Activated naive CD4-positive, alpha-beta T cell treated with anti-CD3 and anti-CD28 coated beads, Interleukin-2, amount 50 U/mL, for 24 hours (primary cell): ENCODE measurements around the gene HIVEP1.

Experiments
- H3K27ac Mint-ChIP-seq: one replicate; pipeline ENCODE4 v1.8.0; 2021; ENCODE audit warnings: mild to moderate bottlenecking, mixed read lengths
- H3K27me3 Mint-ChIP-seq: one replicate; pipeline ENCODE4 v1.8.0; 2021; ENCODE audit warnings: mixed read lengths
- H3K36me3 Mint-ChIP-seq: one replicate; pipeline ENCODE4 v1.8.0; 2021; ENCODE audit warnings: mixed read lengths
- H3K4me1 Mint-ChIP-seq: one replicate; pipeline ENCODE4 v1.8.0; 2021; ENCODE audit warnings: mixed read lengths
- H3K4me3 Mint-ChIP-seq: one replicate; pipeline ENCODE4 v1.8.0; 2021; ENCODE audit warnings: mild to moderate bottlenecking, mixed read lengths
- H3K9me3 Mint-ChIP-seq: one replicate; pipeline ENCODE4 v1.8.0; 2021; ENCODE audit warnings: mixed read lengths

HIVEP1 gene

DNA sequence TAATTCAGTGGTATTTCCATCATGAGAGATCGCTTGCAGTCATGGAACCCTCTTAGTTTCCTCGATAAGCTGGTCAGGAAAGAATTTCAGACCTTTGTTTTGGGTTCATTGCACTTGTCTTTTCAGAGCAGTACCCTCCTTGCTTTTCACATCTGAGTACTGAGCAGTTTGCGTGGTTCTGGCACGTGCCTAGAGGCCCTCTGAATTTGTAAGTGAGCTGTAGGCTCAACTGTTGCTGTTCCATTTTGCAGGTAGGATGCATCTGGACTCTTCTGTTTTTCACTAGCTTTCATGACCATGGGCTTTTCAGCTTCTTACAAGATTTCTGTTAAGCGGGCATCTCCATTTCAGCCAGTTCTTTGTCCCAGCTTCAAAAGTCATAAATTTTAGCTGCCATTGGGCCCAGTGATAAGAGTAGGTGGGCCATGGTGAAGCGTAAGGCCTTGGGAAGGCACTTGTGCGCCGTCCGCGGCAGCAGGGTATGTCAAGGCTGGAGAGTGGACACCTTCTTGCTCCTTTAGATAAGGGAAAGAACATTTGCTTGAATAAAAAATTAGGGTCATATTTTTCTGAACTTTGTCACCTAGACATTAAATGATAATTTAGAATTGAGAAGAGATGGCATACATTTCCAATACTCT is 35.8 kb downstream of the HIVEP1 start:
- H3K4me3 Mint-ChIP-seq, result no peak overlapping the region
- peak overlapping the region; percentile 98 for H3K27ac Mint-ChIP-seq
- peaks cover 6% of the 10 kb centered on the region for H3K36me3 Mint-ChIP-seq
- no peaks in the 10 kb centered on the region for H3K27me3 Mint-ChIP-seq
- H3K9me3 Mint-ChIP-seq, result no peaks in the 10 kb centered on the region
- peaks cover 79% of the 10 kb centered on the region for H3K4me1 Mint-ChIP-seq

- Mint-ChIP-seq H3K4me3 (peak overlapping the region; percentile 53), H3K36me3 (peaks cover 6% of the 10 kb centered on the region), H3K4me1 (peaks cover 83% of the 10 kb centered on the region), H3K27ac (peak overlapping the region; percentile 98), H3K27me3 (no peaks in the 10 kb centered on the region), H3K9me3 (no peaks in the 10 kb centered on the region)
These were observed 36.5 kb downstream of the HIVEP1 start for GRCh38 chr6:12048609-12049008.

DNA sequence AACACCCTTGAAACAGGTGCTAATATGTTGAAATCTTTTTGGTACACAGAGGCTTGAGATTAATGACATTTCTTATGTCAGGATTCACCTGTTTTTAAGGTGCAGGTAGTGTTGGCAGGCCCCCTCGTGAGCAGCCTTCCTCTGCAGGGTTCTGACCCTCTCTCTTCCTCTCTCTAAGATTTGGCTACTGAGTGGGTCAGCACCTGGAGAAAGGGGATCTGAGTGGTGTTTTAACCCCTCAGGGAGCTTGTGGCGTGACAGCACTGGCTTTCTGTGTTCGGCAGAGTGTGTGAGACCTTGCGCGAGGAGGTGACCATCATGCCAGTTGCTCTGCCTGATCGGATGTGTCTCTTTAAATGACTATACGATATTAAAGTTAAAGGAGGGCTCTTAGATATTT is 37.1 kb downstream of the HIVEP1 start:
- H3K27me3 Mint-ChIP-seq, result no peaks in the 10 kb centered on the region
- no peaks in the 10 kb centered on the region for H3K9me3 Mint-ChIP-seq
- H3K4me1 Mint-ChIP-seq, result peaks cover 83% of the 10 kb centered on the region
- peaks cover 6% of the 10 kb centered on the region for H3K36me3 Mint-ChIP-seq
- H3K4me3 Mint-ChIP-seq, result peak overlapping the region; percentile 53
- peak overlapping the region; percentile 98 for H3K27ac Mint-ChIP-seq

DNA sequence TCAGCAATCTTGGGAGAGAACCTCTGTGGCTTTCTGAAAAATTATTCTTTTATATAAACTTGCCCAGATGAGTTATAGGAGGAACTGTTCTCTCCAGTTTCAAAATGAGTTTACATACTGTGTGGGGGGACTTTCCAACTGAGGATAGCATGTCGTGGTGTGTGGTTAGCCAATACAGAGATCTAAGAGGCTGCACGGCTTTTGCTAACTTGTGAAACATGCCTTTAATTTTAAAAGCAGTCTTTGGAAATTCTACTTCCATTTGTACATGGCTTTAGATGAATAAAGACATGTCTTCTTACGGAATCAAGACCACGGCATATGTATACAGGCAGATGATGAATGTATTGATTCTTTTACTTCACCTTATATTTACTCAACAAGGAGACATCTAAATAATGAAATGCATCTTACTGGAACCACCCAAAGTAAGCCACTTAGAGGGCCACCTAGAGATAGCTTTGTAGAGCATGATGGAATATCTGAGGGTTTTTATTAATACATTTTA is 39.8 kb downstream of the HIVEP1 start:
- H3K4me3 Mint-ChIP-seq, result peak overlapping the region; percentile 77
- peaks cover 82% of the 10 kb centered on the region for H3K4me1 Mint-ChIP-seq
- H3K9me3 Mint-ChIP-seq, result no peaks in the 10 kb centered on the region
- H3K27ac Mint-ChIP-seq, result peak overlapping the region; percentile 96
- H3K36me3 Mint-ChIP-seq, result peaks cover 6% of the 10 kb centered on the region
- H3K27me3 Mint-ChIP-seq, result no peaks in the 10 kb centered on the region

GRCh38 chr6:12058172-12058961 is 46.3 kb downstream of the HIVEP1 start:
- H3K4me1 Mint-ChIP-seq, result peaks cover 61% of the 10 kb centered on the region
- H3K27me3 Mint-ChIP-seq, result no peaks in the 10 kb centered on the region
- H3K4me3 Mint-ChIP-seq, result no peak overlapping the region
- H3K27ac Mint-ChIP-seq, result no peak overlapping the region
- no peaks in the 10 kb centered on the region for H3K9me3 Mint-ChIP-seq
- H3K36me3 Mint-ChIP-seq, result peaks cover 5% of the 10 kb centered on the region

DNA sequence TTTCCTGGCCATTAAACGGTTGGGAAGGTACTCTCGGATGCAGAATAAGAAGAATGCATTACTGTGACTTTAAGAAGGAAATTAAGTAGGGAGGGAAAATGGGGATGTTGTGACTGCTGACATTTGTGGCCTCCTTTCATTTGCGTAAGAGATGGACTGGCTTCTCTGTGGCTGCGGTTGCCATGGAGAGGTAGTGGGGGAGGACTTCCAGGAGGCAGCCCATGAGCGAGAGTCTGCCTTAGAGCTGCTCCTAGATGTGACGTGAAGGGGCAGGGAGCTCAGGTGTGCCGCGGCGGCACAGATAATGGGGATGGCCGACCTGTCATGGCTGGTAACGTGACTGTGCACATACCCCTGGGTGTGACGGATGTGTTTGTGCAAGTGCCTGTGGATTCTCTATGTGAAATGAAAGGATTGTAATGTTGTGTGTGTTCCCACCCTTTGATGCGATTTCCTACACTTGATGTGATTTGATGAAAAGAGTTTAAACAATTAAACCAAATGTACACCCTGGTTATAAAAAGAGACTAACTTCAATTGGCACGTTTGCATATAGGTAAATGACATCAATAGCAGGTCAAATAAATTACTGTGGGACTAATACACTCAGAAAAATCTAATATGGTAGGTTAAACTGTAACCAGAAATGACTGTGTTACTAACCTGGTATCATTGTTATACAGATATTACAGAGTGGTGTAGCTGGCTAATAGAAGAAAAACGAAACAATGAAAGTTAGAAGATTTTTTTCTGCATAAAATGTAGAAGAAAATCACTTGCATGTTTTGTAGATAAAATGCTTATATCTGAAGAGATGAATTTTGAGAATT is 48.9 kb downstream of the HIVEP1 start:
- H3K27ac Mint-ChIP-seq, result peak overlapping the region; percentile 83
- H3K9me3 Mint-ChIP-seq, result no peaks in the 10 kb centered on the region
- no peaks in the 10 kb centered on the region for H3K27me3 Mint-ChIP-seq
- peak overlapping the region; percentile 79 for H3K4me3 Mint-ChIP-seq
- peaks cover 71% of the 10 kb centered on the region for H3K4me1 Mint-ChIP-seq
- H3K36me3 Mint-ChIP-seq, result peaks cover 4% of the 10 kb centered on the region

GRCh38 chr6:12062605-12063004 is 50.5 kb downstream of the HIVEP1 start:
- no peaks in the 10 kb centered on the region for H3K9me3 Mint-ChIP-seq
- no peaks in the 10 kb centered on the region for H3K27me3 Mint-ChIP-seq
- peaks cover 67% of the 10 kb centered on the region for H3K4me1 Mint-ChIP-seq
- H3K36me3 Mint-ChIP-seq, result peaks cover 4% of the 10 kb centered on the region
- no peak overlapping the region for H3K27ac Mint-ChIP-seq
- no peak overlapping the region for H3K4me3 Mint-ChIP-seq

DNA sequence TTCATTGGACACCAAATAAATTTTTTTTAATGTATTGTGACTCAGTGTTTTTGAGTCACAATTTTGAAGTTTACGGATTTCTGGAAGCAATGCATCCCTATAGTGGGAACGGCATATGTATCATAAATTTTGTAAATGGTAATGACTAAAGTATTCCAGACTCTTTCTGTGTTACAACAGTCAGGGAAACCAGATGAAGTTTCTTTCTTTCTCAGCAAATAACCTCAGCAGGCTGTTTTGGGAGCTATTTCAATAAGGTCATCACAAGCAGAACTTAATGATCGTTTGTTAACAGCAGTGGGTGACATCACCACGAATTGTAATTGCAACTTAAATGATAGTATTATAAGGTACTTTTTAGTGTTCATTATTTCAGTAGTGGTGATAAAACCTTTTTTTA is 52.0 kb downstream of the HIVEP1 start:
- Mint-ChIP-seq H3K27ac (no peak overlapping the region), H3K9me3 (no peaks in the 10 kb centered on the region), H3K4me1 (peaks cover 59% of the 10 kb centered on the region), H3K36me3 (peaks cover 3% of the 10 kb centered on the region), H3K27me3 (no peaks in the 10 kb centered on the region), H3K4me3 (no peak overlapping the region)

- Mint-ChIP-seq H3K4me3 (no peak overlapping the region), H3K27me3 (no peaks in the 10 kb centered on the region), H3K4me1 (peaks cover 58% of the 10 kb centered on the region), H3K27ac (no peak overlapping the region), H3K36me3 (peaks cover 2% of the 10 kb centered on the region), H3K9me3 (no peaks in the 10 kb centered on the region)
These were observed 52.5 kb downstream of the HIVEP1 start for GRCh38 chr6:12064538-12065071.

DNA sequence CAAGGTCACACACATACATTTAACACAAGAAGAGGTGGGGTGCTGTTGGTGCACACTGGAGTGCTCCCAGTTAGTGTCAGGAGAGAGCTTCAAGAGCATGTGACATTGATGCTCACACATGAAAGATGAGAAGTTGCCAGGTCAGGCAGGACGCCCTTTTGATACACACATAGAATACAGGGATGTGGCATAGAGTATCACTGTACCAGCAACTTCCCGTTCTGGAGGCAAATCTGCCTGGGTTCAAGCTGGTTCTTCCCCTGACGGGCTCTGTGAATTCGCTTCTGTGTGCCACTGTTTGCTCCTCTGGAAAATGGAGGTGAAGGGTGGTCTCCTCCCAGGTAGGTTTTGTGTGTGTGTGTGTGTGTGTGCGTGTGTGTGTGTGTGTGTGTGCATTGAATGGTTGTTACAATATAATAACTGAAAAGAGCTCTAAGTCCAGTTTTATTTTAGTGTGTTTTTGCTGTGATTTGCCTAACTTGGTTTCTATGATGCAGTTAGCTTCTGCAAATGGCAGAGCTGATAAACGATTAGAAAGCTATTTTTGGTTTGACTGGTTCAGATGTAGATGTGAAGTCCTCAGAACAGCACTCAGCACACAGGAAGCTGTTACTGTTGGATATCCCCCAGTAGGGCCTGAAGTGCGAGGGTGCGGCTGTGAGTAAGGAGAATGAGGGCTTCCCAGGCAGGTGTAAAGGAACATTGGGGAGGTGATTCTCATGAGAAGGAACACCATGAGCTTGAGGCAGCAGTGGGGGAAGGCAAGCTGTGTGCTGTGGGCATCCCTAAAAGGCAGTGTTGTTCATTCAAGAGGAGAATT is 53.4 kb downstream of the HIVEP1 start:
- Mint-ChIP-seq H3K4me1 (peaks cover 58% of the 10 kb centered on the region), H3K4me3 (peak overlapping the region; percentile 3), H3K9me3 (no peaks in the 10 kb centered on the region), H3K36me3 (peaks cover 4% of the 10 kb centered on the region), H3K27me3 (no peaks in the 10 kb centered on the region), H3K27ac (no peak overlapping the region)

- H3K27me3 Mint-ChIP-seq, result no peaks in the 10 kb centered on the region
- peaks cover 58% of the 10 kb centered on the region for H3K4me1 Mint-ChIP-seq
- no peaks in the 10 kb centered on the region for H3K9me3 Mint-ChIP-seq
- peaks cover 4% of the 10 kb centered on the region for H3K36me3 Mint-ChIP-seq
- no peak overlapping the region for H3K27ac Mint-ChIP-seq
- H3K4me3 Mint-ChIP-seq, result no peak overlapping the region
These were observed 54.2 kb downstream of the HIVEP1 start for GRCh38 chr6:12066297-12066696.

DNA sequence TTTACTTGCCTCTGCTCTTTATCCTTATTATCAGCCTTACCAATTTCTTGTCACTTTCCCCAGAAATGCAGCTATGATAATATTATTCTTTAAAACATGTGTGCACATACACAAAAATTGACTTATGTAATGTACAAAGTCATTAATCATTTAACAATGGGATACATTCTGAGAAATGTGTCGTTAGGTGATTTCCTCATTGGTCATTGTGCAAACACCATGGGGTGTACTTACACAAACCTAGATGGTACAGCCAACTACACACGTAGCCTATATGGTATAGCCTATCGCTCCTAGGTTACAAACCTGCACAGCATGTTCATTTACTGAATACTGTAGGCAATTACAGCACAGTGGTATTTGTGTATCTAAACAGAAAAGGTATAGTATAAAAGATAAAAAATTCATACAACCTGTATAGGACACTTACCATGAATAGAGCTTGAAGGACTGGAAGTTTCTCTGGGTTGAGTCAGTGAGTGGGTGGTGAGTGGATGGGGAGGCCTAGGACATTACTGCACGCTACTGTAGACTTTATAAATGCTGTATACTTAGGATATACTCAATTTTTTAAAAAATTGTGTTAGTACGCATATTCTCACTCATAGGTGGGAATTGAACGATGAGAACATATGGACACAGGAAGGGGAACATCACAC is 56.9 kb downstream of the HIVEP1 start:
- H3K27ac Mint-ChIP-seq, result no peak overlapping the region
- no peaks in the 10 kb centered on the region for H3K9me3 Mint-ChIP-seq
- H3K27me3 Mint-ChIP-seq, result no peaks in the 10 kb centered on the region
- no peak overlapping the region for H3K4me3 Mint-ChIP-seq
- H3K4me1 Mint-ChIP-seq, result peaks cover 70% of the 10 kb centered on the region
- H3K36me3 Mint-ChIP-seq, result peaks cover 4% of the 10 kb centered on the region

GRCh38 chr6:12069891-12070529 is 57.9 kb downstream of the HIVEP1 start:
- H3K27me3 Mint-ChIP-seq, result no peaks in the 10 kb centered on the region
- no peak overlapping the region for H3K4me3 Mint-ChIP-seq
- no peaks in the 10 kb centered on the region for H3K9me3 Mint-ChIP-seq
- peaks cover 67% of the 10 kb centered on the region for H3K4me1 Mint-ChIP-seq
- H3K27ac Mint-ChIP-seq, result no peak overlapping the region
- peaks cover 2% of the 10 kb centered on the region for H3K36me3 Mint-ChIP-seq

- Mint-ChIP-seq H3K4me1 (peaks cover 67% of the 10 kb centered on the region), H3K9me3 (no peaks in the 10 kb centered on the region), H3K27ac (peak overlapping the region; percentile 43), H3K4me3 (no peak overlapping the region), H3K27me3 (no peaks in the 10 kb centered on the region), H3K36me3 (peaks cover 2% of the 10 kb centered on the region)
These were observed 59.0 kb downstream of the HIVEP1 start for GRCh38 chr6:12071064-12071615.
